ENCODE measurements around the gene RPL18A. TPM values are rescaled to one million over a fixed set of nuclear protein-coding genes. Genes with fewer than 3 reads are reported as not detected.

RPL18A gene
- total RNA-seq: 1,000 to 10,000 TPM; 1,094 to 1,320 (median 1,226) TPM

DNA sequence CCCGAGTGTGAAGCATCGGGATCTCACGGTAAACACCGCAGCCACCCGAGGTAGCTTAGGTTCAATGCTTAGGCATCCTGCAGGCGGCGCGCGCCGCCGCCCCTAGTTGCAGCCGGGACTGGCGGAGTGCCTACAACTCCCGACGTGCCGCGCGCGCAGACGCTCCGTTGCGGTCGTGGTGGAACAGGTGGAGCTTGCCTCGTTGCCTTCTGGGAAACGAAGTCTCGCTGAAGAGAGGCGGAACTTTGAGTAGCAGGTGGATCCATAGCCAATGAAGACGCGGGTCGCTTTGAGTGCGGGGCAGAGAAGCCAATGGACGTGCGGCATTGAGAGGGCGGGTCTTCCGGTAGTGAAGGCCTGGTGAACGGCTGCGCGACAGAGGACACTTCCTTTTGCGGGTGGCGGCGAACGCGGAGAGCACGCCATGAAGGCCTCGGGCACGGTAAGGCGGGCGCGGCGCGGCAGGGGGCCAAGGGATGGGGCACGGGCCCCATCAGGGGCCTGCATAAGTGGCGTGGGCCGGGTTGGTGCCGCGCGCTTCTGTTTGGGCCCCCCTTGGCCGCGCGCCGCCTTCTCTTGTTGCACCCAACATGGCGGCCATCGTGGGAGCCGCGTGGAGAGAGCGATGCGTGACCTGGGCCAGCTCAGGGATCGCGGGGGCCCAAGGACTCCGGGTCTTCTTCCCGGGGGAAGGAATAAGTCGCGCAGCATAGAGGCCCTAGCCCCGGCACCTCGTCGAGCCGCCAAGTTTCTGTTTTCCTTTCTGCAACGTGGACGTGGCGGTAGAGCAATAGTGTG lies at the start of gene RPL18A:
Gene RPL18A, plus strand, starts transcription at position 378 of the 798 bp plus-strand sequence. Its CDS starts 47 bp downstream, at position 425.
- TF ChIP-seq, protein P1, sequence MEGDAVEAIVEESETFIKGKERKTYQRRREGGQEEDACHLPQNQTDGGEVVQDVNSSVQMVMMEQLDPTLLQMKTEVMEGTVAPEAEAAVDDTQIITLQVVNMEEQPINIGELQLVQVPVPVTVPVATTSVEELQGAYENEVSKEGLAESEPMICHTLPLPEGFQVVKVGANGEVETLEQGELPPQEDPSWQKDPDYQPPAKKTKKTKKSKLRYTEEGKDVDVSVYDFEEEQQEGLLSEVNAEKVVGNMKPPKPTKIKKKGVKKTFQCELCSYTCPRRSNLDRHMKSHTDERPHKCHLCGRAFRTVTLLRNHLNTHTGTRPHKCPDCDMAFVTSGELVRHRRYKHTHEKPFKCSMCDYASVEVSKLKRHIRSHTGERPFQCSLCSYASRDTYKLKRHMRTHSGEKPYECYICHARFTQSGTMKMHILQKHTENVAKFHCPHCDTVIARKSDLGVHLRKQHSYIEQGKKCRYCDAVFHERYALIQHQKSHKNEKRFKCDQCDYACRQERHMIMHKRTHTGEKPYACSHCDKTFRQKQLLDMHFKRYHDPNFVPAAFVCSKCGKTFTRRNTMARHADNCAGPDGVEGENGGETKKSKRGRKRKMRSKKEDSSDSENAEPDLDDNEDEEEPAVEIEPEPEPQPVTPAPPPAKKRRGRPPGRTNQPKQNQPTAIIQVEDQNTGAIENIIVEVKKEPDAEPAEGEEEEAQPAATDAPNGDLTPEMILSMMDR (IDR thresholded peaks at IDR 0.05 in 4 of 5, conservative IDR thresholded peaks at IDR 0.05 in 1 of 5): peak; percentile 77 to 88 (median 83)
- peak; percentile 97 for TF ChIP-seq POLR2A (IDR thresholded peaks at IDR 0.05)
- Histone ChIP-seq H3K9me3 (no peaks in the 10 kb centered on the region), H3K27ac (peak within 1 kb of the TSS; percentile 87 to 96 (median 94)), H3K36me3 (peaks cover 0 to 33% of the 10 kb centered on the region in 2 donors), H3K4me3 (peak within 1 kb of the TSS; percentile 91 to 100 (median 94)), H3K27me3 (no peaks in the 10 kb centered on the region), H3K4me1 (peaks cover 21 to 35% of the 10 kb centered on the region in 2 donors)
- intact Hi-C loops (cut with DNase I; ENCODE audit: low total_unique reads) (loop anchor here (1.0 to 10.0 kb wide), 3 partner anchors 73 to 155 kb away; no protein-coding TSS in a partner anchor), in situ Hi-C loops (cut with MboI; ENCODE audit: low sequenced_read_pairs in 4 of 4) (loop anchor here in 3 of 4 donors (5.0 to 25.0 kb wide), 4 partner anchors 65 to 135 kb away; partner anchors contain the start of gene CCDC124 (in 1 of the 3))
- DNase-seq: peak; percentile 99
- peak; percentile 98 to 99 for ATAC-seq

GRCh38 chr19:17811103-17811502 lies 48.6 kb upstream of the RPL18A start:
- intact Hi-C loops (cut with DNase I; ENCODE audit: low total_unique reads): no loop called here
- no peak for ATAC-seq

GRCh38 chr19:17811681-17812080 lies 48.0 kb upstream of the RPL18A start:
- Histone ChIP-seq H3K4me1 (no peaks in the 10 kb centered on the region), H3K36me3 (no peaks in the 10 kb centered on the region), H3K27ac (no peak overlapping the region), H3K9me3 (no peaks in the 10 kb centered on the region), H3K4me3 (no peak overlapping the region), H3K27me3 (peaks cover 0 to 19% (median 5%) of the 10 kb centered on the region in 3 donors)
- ATAC-seq (no peak), DNase-seq (no peak)
- in situ Hi-C loops (cut with MboI; ENCODE audit: low sequenced_read_pairs in 4 of 4) (no loop called here), intact Hi-C loops (cut with DNase I; ENCODE audit: low total_unique reads) (no loop called here)
- TF ChIP-seq POLR2A (IDR thresholded peaks at IDR 0.05): no peak
- TF ChIP-seq, protein P1 (IDR thresholded peaks at IDR 0.05 in 4 of 5, conservative IDR thresholded peaks at IDR 0.05 in 1 of 5): no peak

More at GRCh38 chr19:17811103-17811502, 48.6 kb upstream of the RPL18A start:
- Histone ChIP-seq H3K4me3 (no peak overlapping the region), H3K4me1 (no peaks in the 10 kb centered on the region), H3K9me3 (no peaks in the 10 kb centered on the region), H3K36me3 (no peaks in the 10 kb centered on the region), H3K27me3 (peaks cover 0 to 19% (median 0%) of the 10 kb centered on the region in 3 donors), H3K27ac (no peak overlapping the region)
- in situ Hi-C loops (cut with MboI; ENCODE audit: low sequenced_read_pairs in 4 of 4): no loop called here
- TF ChIP-seq, protein P1 (IDR thresholded peaks at IDR 0.05 in 4 of 5, conservative IDR thresholded peaks at IDR 0.05 in 1 of 5): no peak
- TF ChIP-seq POLR2A (IDR thresholded peaks at IDR 0.05): no peak
- DNase-seq: no peak

DNA sequence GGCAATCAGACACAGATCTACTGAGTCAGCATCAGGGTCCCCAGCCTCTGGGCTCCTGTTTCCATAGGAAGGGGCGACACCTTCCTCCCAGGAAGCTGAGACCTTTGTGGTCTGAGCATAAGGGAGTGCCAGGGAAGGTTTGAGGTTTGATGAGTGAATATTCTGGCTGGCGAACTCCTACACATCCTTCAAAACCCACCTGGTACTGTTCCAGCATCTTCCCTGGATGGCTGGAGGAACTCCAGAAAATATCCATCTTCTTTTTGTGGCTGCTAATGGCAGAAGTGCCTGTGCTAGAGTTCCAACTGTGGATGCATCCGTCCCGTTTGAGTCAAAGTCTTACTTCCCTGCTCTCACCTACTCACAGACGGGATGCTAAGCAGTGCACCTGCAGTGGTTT lies 47.6 kb upstream of the RPL18A start:
- H3K36me3 ChIP-seq: no peaks in the 10 kb centered on the region

More for the DNA sequence above, 47.6 kb upstream of the RPL18A start:
- in situ Hi-C loops (cut with MboI; ENCODE audit: low sequenced_read_pairs in 4 of 4) (no loop called here), intact Hi-C loops (cut with DNase I; ENCODE audit: low total_unique reads) (no loop called here)
- no peak overlapping the region for H3K4me3 ChIP-seq
- H3K27ac ChIP-seq: no peak overlapping the region
- DNase-seq (no peak), ATAC-seq (no peak)
- H3K27me3 ChIP-seq: peaks cover 0 to 19% (median 5%) of the 10 kb centered on the region in 3 donors
- TF ChIP-seq, protein P1 (IDR thresholded peaks at IDR 0.05 in 4 of 5, conservative IDR thresholded peaks at IDR 0.05 in 1 of 5): no peak
- no peak for TF ChIP-seq POLR2A (IDR thresholded peaks at IDR 0.05)
- no peaks in the 10 kb centered on the region for H3K4me1 ChIP-seq
- H3K9me3 ChIP-seq: no peaks in the 10 kb centered on the region

Data from gastrocnemius medialis (tissue), 4 donors.